HG03095 (cell line): ENCODE data around the gene C2orf72.
"Not testable (repeated sequence)": the region's sequence is repeated elsewhere in the genome, so short reads cannot be mapped to it uniquely, and the experiment has no call there.

ENCODE experiments used
- ATAC-seq: cut with Tn5 transposase; IDR thresholded peaks from one replicate; pipeline ENCODE4 v1.9.1; 2021; ENCODE audit warnings: moderate library complexity; ENCODE audit not compliant: unreplicated experiment

Gene C2orf72

DNA sequence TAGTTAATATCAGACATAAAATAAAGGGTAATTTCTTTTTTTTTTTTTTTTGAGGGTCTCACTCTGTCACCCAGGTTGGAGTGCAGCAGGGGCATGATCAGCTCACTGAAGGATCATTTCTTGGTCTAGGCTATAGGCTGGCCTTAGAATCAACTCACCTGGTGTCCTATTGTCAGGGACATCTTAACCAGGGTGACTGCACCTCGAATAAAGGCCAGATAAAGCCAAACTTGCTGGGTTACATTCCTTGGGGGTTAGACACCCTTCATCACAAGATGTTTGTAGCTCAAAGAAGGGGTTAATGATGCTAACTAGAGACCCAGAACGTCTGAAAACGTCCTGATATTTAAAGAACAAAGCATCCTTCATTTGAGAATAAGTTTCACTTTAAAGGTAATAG, 23.5 kb upstream of the C2orf72 start:
- no peak for ATAC-seq

DNA sequence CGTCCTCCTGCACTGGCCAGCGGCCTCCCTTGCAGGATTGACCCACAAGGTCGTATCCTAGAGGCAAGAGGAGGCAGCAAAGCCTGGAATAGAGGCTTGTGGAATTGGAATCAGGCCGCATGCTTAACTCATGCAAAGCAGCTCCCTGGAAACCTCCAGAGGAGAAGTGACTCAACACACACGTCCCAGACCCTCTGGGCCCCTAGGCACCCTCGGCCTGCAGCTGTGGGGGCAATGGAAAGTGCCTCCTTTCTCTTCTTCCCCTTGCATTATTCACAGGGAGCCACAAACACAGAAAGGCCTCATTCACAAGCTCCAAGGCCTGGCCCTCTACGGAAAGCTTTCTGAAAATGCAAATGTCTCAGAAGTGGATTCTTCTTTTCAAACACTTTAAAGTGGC, 21.8 kb upstream of the C2orf72 start:
- ATAC-seq, result no peak

DNA sequence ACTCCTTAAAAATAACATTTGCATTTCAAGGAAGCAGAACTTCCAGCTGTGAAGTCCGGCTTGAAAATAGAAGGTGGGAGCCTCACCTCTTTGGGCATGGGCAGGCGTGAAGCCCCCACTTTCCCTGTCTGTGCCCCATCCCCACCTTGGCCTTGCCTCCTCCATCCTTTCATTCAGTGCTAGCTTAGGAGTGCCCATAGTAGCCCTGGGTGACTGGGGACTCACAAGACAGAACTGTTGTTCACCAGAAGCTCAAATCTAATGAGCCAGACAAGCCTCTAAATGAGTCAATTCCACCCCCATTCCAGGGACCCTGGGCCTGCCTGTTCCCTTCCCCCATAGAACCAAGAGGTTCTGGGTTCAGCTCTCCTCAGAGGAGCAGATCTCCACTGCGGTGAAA, 21.4 kb upstream of the C2orf72 start:
- ATAC-seq, result no peak

DNA sequence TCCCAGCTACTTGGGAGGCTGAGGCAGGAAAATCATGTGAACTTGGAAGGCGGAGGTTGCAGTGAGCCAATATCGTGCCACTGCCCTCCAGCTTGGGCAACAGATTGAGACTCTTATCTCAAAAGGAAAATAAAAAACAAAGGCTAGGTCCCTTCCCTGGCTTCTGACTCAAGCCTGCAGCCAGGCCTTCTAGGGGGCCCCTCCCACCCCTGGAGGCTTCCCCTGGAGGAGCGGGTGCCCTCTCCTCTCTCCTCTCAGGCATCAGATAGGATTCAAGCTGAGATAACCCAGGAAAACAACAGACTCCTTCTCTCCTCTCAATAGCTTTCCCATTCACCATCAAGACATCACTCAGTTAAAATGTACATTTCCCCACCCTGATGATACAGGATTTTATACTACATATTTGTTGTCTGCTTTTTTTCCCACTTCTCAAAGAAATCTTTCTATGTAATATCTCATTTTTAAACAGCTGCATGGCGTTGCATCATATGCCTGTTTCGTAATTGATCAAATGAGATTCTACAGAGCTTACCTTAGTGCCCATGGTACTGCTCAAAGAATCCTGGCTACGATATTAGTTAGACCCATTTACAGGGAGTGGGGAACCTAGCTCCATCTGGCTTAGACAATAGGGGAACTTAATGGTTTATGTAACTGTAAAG, 20.6 kb upstream of the C2orf72 start:
- ATAC-seq, result no peak

DNA sequence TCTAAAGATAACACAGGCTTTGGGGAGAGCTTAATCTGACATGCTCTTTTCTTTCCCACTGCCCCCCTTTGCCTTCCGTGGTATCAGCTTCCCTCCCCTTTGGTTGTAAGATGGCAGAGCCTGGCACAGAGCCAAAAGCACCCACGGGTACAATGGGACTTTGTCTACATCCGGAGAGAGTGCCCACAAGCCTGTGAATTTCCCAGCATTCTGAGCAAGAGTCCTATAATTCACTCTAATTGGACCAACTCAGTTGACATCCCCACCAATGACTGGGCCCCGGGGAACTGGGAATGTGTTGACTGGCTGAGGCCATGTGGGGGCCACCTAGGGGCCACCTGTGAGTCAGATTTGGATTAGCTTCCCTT, 20.1 kb upstream of the C2orf72 start:
- no peak for ATAC-seq

DNA sequence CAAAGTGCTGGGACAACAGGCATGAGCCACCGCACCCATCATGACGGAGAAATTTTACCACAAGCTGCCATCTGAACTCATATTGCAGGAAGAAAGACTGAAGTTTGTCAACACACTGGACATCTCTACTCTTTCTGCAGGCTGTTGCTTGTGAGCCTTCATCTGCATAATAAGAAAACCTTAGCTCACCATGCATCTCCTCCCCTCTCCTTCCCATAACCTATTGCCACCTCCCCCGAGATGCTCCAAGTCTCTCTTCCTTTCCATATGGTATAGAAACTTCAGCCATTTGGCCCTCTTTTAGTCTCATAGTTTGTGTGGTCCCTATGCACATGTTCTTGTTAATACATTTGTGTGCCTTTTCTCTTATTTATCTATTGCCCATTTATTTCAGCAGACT, 19.1 kb upstream of the C2orf72 start:
- no peak for ATAC-seq

DNA sequence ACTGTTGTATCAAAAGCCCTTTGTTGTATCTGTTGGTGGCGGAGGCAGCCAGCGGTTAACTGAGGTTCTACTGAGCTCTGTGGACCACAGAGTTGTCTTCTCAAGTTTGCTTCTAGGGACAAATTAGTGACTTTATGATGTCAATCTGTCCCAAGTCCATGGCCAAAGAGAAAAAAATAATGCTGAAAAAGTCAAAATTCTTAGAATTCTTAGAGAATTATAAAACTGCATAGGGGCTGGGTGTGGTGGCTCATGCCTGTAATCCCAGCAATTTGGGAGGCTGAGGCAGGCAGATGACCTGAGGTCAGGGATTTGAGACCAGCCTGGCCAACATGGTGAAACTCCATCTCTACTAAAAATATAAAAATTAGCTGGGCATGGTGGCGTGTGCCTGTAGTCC, 12.3 kb upstream of the C2orf72 start:
- not testable (repeated sequence) for ATAC-seq

DNA sequence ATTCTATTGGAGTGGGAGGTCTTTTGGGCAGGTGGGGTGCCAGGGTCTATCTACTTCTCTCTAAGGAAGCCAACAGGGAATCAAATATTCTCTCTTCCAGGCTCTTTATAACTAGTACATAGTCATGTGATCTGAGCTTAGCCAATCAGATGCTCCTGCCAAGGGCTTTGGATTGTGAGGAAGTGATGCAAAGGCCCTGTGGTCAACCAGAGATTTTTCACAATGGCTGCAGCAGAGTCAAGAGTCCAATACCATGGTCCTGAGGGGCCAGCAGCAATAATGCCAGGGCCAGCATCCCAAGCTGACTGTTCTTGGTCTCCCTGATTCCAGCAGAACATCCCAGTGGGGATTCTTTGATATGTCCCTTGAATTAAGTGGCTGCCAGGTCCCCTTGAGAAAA, 8.4 kb upstream of the C2orf72 start:
- ATAC-seq, result no peak

DNA sequence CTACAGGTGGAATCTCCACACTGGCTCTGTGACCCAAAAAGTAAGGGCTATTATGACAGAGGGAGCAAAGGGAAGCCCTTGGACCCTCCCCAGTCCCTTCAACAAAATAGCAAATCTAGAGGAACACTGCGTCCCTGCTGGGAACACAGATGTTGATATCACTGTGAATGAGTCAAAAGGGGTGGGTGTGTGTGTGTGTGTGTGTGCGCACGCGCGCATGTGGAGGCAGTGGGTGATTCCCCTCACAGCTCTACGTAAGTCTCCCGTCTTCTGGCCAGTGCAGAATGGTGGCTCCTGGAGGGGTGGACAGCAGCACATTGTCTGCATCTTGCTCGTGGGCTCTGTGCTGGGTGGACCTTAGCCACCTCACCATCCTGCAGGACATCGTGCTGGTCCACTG, 7.8 kb upstream of the C2orf72 start:
- ATAC-seq, result no peak

DNA sequence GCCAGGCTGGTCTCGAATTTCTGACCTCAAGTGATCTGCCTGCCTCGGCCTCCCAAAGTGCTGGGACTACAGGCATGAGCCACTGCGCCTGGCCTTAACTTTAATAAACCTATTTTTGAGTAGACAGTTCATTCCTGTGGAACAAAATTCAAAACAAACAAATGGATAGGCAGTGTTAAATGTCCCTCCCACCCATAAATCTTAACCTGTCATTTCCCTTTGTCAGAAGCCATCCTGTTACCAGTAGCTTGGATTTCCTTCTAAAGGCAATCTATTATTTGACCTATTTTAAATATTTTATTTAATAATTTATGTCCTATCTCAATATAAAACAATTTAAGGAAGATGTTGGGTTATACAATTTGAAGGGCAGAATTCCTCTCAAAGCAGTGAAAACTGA, 6.6 kb upstream of the C2orf72 start:
- no peak for ATAC-seq

DNA sequence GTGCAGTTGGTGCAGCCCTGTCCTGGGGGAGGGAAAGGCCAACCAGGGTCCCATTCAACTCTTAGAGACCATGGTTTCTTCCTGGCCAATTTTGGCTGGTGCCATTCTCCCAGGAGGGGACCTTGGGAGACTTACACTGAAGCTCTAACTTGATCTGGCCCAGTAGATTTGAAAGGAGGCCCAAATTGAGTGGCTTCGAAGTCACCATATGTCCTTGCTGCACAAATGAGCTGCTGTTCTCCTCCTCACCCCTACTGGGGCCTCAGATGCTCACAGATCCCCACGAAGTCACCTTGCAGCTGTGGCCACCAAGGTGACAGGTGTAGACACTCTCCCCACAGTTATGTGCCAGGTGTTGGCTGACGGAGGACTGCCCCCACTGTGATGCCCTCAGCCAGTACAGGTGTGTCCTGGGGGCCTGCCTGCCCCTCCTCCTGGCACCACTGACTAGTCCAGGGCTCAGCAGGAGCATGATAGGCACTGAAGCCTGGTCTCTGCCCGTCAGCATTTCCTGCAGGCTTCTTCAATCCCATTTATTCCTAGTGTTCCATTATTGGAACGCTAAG, 4.7 kb upstream of the C2orf72 start:
- no peak for ATAC-seq

DNA sequence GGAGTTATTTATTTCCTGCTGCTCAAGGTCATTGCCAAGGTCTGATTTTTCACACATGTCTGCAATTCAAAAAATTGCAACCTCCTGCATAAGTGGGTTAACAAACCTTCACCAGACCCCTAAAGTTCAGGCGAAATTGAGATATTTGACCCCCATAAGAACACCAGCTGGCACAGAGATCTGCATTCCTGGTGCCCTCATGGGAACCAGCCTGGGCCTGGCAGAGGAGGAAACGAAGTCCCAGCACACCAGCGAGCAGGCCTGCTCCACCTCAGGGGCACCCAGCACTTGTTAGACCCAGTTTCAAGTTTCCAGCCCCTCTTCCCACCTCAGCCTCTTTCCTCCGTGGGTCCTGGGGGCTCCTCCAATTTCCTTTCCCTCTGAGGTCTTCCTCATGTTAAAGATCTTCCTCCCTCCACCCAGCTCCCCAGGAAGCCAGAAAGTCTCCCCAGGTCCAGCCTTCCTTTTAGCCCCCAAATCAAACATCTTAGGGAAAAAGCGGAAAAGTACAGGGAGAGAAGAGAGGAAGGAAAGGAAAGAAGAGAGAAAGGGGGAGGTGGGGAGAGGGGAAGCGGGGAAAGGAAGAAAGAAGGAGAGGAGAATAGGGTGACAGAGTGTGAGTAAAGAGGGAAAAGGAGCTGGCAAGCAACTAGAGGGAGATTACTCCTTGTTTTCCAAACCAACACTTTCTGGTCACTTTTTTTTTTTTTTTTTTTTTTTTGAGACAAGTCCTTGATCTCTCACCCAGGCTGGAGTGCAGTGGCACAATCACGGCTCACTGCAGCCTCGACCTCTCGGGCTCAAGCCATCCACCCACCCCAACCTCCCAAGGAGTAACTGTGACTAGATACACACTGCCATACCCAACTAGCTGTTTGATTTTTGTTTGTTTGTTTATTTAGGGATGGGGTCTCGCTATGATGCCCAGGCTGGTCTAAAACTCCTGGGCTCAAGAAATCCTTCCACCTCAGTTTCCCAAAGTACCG, 3.9 kb upstream of the C2orf72 start:
- ATAC-seq, result no peak

DNA sequence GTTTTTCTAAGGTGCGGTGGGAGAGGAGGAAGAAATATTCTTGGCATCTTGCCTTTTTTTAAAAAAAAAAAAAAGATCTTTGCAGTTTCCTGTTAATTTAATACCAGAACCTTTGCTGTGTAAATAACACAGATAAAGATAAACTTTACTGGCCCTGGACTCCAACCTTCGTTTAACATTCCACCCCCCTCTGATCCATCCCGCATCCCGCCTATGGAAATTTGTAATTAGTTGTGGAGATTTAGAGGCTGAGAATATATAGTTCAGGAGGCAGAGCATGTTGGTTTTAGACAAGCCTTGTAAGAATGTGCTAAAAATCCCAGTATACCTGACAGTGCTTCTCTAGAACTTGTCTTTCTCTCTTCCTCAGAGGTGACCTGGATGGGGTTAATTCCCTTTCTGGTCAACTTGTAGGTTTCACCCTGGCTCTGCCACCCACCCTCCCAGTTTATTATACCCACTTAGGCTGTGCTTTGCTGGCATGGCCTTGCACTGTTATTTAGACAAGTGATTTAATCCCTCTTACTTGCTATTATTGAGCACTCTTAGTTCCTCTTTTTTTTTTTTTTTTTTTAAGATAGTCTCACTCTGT, 2.9 kb upstream of the C2orf72 start:
- ATAC-seq, result no peak

DNA sequence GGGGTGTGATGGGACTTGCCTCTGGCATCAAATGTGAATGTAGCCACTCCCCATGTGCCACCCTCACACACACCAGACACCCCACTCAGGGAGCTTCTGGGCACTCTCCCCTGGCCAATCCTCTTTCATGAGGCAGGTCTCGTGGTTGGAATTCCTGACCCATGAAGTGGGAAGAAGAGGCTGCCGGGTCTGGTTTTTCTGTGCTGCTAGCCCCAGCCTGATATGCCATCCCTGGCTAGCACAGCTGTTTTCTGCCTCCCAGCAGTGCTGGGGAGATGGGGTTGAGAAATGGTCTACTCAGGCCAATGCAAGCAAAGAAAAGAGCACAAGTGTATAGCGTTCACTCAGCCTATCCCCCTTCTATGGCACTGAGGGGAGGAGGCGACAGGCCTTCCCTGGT, 1.2 kb upstream of the C2orf72 start:
- ATAC-seq, result no peak

DNA sequence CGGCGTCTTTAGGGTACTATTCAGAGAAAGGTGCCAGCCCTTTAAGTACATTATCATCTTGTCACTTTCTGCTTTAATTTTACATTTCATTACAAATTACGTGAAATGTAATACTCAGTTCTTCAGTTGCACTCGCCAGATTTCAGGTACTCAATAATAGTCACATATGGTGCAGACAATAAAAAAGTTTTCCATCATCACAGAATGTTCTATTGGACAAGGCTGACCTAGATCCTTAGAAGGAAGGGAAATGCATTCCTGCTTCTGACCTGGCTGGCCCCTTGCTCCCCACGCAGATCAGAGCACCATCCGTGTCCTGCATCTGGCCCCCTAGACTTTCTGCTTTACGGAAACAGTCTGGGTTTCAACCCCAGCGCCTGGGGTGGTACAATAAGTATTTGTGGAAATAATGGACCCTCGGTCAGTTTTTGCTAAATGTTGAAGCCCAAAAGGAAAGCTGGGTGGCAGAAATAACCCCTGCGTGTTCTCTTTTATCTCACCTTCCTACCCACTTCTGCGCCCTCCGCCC, 681 bp upstream of the C2orf72 start:
- ATAC-seq, result no peak

DNA sequence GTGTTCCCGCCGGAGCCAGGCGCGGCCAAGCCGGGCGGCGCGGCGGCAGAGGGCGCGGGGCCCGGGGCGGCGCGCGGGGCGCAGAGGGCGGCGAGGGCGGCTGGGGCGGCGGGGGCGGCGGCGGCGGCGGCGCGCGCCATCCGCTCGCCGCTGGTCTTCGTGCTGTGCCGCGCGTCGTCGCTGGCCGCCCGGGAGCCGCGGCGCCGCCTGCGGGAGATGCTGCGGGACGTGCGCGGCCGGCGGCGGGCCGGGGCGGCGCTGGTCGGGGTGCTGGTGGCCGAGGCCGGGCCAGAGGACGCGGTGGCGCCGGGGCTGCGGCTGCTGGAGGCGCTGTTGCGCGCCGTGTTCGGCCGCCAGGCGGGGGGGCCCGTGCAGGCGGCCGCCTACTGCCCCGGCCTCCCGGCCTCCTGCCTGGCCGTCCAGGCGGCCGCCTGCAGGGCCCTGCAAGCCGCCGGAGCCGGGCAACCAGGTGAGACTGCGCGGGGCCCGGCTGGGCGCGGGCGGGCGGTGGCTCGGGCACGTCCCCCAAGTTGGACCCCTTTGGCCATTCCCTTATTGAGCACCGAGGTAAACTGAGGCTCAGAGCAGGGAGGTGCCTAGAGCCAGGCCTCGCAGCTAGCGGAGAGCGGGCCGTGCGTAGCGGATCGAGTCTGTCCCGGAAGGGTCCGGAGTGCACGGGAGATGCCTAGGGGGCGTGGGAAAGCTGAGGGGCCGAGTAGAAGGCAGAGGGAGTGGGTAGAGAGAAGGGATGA, 584 bp downstream of the C2orf72 start:
- ATAC-seq, result no peak

DNA sequence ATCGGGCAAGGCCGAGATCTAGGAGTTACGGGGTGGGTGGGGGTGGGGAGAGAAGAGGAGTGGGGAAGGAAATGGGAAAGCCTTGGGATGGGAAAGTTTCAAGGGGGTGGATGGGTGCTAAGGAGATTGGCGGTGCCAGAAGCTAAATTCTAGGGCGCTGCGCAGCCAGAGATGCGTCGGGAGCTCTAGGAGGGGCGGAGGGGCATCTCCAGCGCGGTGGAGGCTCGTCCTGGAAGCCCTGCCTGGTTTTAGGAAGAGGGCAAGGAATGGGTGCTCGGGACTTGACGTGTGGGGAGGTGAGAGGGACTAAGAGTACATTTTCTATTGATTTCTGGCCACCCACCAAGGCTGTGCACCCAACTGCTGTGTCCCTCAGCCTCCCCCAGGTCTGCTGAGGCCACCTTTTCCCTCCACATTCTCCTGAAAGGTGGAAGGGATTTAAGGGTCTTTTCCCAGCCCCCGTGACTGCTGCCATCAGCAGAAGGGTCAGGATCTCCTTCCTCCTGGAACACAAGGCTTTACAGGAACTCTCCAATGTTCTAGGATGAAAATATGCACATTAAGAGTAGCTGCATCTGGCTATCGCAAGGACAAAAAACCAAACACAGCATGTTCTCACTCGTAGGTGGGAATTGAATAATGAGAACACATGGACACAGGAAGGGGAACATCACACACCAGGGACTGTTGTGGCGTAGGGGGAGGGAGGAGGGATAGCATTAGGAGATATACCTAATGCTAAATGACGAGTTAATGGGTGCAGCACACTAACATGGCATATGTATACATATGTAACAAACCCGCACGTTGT, 1.4 kb downstream of the C2orf72 start:
- ATAC-seq, result no peak

DNA sequence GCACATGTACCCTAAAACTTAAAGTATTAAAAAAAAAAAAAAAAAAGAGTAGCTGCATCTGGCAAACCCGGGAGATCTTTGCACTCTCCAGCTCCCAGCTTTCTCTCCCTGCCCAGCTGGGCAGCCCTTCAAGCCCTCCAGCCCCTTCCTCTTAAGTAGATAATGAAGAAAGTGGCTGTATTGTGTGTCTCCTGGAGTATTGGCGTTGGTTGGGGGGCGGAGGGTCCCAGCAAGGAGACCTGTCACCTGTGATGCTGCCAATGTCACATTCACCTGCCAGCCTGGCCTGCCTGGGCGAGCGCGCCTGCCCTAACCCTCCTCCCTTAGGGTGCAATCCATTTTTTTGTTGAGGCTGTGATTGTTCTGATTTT, 2.0 kb downstream of the C2orf72 start:
- no peak for ATAC-seq

DNA sequence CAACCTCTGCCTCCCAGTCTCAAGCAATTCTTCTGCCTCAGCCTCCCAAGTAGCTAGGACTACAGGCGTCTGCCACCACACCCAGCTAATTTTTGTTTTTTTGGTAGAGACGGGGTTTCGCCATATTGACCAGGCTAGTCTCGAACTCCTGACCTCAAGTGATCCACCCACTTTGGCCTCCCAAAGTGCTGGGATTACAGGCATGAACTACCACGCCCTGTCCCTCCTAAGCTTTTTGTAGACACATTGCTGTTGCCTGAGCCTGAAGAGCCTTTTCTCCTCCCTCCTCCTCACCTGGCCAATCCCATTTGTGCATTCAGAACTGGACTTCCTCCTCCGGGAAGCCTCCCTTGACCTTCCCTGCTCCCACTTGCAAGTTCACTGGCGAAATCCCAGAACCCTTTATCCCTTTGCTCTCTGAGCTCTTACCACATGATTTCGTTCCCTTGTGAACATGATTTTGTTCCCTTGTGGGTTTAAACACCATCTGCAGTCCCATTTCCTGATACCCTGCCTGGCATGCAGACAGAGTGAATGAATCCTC, 2.6 kb downstream of the C2orf72 start:
- no peak for ATAC-seq
